ENCODE data around the gene ARHGAP24.

ARHGAP24 gene

DNA sequence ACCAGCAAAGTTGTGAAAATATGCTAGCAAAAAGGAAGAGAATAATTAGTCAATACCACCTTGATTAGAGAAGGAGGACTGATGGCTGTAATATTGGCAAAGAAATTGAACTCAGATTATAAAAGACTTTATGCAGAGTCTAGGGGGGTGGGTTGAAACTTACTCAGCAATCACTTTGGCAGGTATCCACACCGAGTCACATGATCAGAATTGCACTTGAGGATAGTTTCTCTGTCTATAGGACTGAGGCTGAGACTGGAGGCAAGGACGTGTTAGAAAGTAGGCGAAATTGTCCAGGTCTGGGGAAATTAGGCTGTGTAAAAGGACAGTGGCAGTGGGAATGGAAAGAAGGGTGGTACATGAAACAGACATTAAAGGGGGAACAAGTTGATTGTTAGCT, 284.4 kb downstream of the ARHGAP24 start:
- H3K4me3 ChIP-seq (replicated peaks; ENCODE audit: low read depth, low read length): no peak overlapping the region
- no peak for DNase-seq (ENCODE audit: extremely low read depth, low read depth)
- TF ChIP-seq, protein P1, sequence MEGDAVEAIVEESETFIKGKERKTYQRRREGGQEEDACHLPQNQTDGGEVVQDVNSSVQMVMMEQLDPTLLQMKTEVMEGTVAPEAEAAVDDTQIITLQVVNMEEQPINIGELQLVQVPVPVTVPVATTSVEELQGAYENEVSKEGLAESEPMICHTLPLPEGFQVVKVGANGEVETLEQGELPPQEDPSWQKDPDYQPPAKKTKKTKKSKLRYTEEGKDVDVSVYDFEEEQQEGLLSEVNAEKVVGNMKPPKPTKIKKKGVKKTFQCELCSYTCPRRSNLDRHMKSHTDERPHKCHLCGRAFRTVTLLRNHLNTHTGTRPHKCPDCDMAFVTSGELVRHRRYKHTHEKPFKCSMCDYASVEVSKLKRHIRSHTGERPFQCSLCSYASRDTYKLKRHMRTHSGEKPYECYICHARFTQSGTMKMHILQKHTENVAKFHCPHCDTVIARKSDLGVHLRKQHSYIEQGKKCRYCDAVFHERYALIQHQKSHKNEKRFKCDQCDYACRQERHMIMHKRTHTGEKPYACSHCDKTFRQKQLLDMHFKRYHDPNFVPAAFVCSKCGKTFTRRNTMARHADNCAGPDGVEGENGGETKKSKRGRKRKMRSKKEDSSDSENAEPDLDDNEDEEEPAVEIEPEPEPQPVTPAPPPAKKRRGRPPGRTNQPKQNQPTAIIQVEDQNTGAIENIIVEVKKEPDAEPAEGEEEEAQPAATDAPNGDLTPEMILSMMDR (IDR thresholded peaks at IDR 0.05; ENCODE audit: low read depth, low read length, missing control alignments): no peak

DNA sequence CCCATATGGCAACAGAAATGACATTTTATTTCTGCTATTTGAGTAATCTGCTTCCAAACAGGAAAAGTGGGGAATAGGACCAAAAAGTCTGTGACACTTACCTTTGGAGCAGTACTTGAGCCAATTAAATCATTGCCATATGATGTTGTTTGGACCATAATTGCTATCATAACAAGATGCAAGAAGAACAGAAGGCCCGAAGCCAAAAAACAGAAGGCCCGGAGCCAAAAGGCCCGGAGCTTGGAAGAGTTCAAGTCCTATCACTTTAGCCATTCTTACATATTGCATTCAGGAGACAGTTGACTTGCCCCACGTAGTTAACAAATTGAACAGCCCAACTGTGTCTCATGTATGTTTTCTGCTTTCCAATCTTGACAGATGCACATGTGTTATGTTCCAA, 285.6 kb downstream of the ARHGAP24 start:
- no peak for DNase-seq (ENCODE audit: extremely low read depth, low read depth)
- no peak overlapping the region for H3K4me3 ChIP-seq (replicated peaks; ENCODE audit: low read depth, low read length)
- TF ChIP-seq, protein P1 (IDR thresholded peaks at IDR 0.05; ENCODE audit: low read depth, low read length, missing control alignments): no peak

DNA sequence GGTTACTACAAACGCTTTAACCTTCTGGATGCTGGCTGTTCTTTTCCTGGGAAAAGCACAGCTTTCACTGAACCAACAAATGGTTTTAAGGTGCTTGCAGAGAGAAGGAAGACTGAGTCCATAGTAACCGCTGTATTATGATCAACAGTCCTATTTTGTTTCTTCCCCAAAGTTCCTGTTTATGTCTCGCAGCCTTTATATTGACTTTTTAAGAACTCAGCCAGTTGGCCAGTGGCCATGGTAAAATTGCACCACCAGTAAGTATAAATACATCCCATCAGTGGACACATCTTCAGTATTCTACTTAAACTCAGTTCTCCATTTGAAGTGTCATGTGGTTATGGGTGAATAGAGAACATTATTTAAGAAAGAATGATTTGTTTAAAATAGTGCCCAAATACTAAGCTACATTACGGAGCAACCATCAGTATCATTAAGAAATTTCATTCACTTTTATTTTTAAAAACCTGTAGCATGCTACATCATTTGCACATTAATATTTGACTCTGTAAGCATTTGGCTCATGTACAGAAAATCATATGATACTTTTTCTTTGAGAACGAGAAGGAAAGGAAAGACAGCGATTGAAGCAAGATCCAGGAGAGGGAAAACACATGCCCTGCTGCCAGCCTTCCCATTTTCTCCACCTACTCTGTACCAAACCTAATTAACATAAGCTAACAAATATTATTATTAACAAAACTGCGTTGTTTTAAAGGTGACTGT, 287.0 kb downstream of the ARHGAP24 start:
- H3K4me3 ChIP-seq (replicated peaks; ENCODE audit: low read depth, low read length): no peak overlapping the region
- DNase-seq (ENCODE audit: extremely low read depth, low read depth): no peak
- TF ChIP-seq, protein P1 (IDR thresholded peaks at IDR 0.05; ENCODE audit: low read depth, low read length, missing control alignments): no peak

DNA sequence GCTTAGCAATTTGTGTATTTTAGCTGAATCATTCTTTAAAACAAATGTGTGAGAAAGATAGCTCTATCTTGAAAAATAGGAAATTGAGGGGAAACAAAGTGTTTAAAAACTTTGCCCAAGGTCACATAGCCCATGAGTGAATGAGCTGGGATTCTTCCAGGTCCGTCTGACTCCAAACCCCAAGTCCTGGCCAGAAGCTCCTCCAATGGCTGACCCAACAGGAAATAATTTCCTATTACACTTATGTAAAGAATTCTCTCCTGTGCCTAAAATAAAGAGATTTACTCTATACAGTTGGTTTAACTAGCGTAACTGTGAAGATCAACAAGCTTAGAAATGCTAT, 287.6 kb downstream of the ARHGAP24 start:
- DNase-seq (ENCODE audit: extremely low read depth, low read depth): no peak
- H3K4me3 ChIP-seq (replicated peaks; ENCODE audit: low read depth, low read length): no peak overlapping the region
- TF ChIP-seq, protein P1 (IDR thresholded peaks at IDR 0.05; ENCODE audit: low read depth, low read length, missing control alignments): no peak

DNA sequence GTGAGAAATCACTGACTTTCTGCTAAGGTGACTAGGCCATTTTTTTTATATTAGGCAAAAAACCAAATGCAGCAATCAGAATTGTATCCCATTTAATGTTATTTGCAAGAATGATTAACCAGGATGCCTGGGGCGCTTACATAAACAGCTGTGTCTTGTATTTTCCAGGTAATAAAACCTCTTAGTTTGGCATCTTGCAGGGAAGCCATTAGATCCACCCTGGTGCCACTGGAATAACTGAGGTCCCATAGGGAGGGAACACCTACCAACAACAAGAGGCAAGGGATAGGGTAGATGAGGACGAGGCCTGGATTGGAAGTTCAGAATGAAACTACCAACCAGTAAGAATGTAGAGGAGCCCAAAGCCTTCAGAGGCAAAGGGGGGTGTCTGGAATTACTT, 288.3 kb downstream of the ARHGAP24 start:
- TF ChIP-seq, protein P1 (IDR thresholded peaks at IDR 0.05; ENCODE audit: low read depth, low read length, missing control alignments): no peak
- no peak overlapping the region for H3K4me3 ChIP-seq (replicated peaks; ENCODE audit: low read depth, low read length)
- no peak for DNase-seq (ENCODE audit: extremely low read depth, low read depth)

DNA sequence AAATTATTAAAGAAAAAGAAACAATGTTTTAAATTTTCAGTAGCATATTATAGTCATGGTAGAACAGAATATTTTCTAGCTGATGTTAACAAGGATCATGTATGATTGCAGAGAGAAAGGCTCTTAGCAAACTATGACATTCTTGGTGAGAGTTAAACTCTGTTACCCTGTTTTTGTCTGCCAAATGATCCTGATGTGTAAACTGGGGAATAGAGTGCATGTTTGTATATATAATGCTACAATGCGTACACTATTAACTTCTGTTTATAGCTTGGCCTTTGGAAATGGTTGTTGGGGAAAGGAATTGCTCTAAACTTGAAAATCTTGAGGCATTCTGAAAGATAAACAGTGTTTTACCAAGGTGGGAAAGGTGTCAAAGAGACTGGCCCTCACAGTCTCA, 292.7 kb downstream of the ARHGAP24 start:
- TF ChIP-seq, protein P1 (IDR thresholded peaks at IDR 0.05; ENCODE audit: low read depth, low read length, missing control alignments): no peak
- no peak for DNase-seq (ENCODE audit: extremely low read depth, low read depth)
- no peak overlapping the region for H3K4me3 ChIP-seq (replicated peaks; ENCODE audit: low read depth, low read length)

DNA sequence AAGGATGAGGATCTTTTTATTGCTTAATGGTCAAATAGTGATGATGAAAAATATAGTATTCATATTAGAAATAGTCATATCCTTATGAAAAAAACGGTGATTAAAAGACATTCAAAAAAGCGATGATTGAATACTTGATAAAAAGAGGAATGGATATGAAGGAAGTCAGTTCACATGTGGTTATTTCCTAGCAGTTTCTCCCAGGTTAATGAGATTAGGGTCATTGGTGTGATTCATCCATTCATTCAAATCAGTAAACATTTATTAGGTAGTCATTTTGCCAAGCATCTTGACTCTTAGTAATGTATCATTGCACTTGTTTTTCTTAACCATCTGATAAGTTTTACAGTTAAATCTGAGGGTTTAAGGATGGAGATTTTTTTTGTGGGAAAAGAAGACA, 294.1 kb downstream of the ARHGAP24 start:
- no peak overlapping the region for H3K4me3 ChIP-seq (replicated peaks; ENCODE audit: low read depth, low read length)
- no peak for DNase-seq (ENCODE audit: extremely low read depth, low read depth)
- TF ChIP-seq, protein P1 (IDR thresholded peaks at IDR 0.05; ENCODE audit: low read depth, low read length, missing control alignments): no peak

Data from HFF-Myc (cell line).